Astrocyte (in vitro differentiated cells and primary cell): Measurements from ENCODE around the gene GPX3.
A peak's percentile ranks its signal among the peaks of the same experiment; 100 is the strongest.

Experiments used
- CTCF ChIP-seq: IDR thresholded peaks from 2 replicates; pipeline ENCODE4 v1.5.1; 2011; ENCODE audit warnings: low read depth, mild to moderate bottlenecking, inconsistent platforms, low read length, moderate library complexity; ENCODE audit not compliant: insufficient read depth
- EZH2 ChIP-seq: IDR thresholded peaks from 2 replicates; pipeline ENCODE4 v1.6.1; 2012; ENCODE audit warnings: mild to moderate bottlenecking, low read length, inconsistent platforms; ENCODE audit not compliant: insufficient read depth

GRCh38 chr5:151058301-151058700 is 37.9 kb downstream of the GPX3 start:
- TF ChIP-seq EZH2 (no peak), CTCF (peak; percentile 8)
